Stimulated activated naive CD8-positive, alpha-beta T cell treated with anti-CD3 and anti-CD28 coated beads, Interleukin-15, Interleukin-2, amounts not matched to agents 100 ng/mL and 50 ng/mL, for 24 hours (primary cell): ENCODE measurements around the gene COL1A1.

Source experiments
- H3K27ac Mint-ChIP-seq: one replicate; pipeline ENCODE4 v1.8.0; 2021; ENCODE audit warnings: mild to moderate bottlenecking, mixed read lengths
- H3K27me3 Mint-ChIP-seq: one replicate; pipeline ENCODE4 v1.8.0; 2021; ENCODE audit warnings: mixed read lengths
- H3K36me3 Mint-ChIP-seq: one replicate; pipeline ENCODE4 v1.8.0; 2021; ENCODE audit warnings: low read depth, mixed read lengths
- H3K4me1 Mint-ChIP-seq: one replicate; pipeline ENCODE4 v1.8.0; 2021; ENCODE audit warnings: low read depth, mixed read lengths
- H3K4me3 Mint-ChIP-seq: one replicate; pipeline ENCODE4 v1.8.0; 2021; ENCODE audit warnings: mild to moderate bottlenecking, mixed read lengths
- H3K9me3 Mint-ChIP-seq: one replicate; pipeline ENCODE4 v1.8.0; 2021; ENCODE audit warnings: mixed read lengths

The COL1A1 gene

GRCh38 chr17:50219342-50219741 is 17.9 kb upstream of the COL1A1 start:
- Mint-ChIP-seq H3K4me1 (peaks cover 7% of the 10 kb centered on the region), H3K27me3 (peaks cover 17% of the 10 kb centered on the region), H3K36me3 (no peaks in the 10 kb centered on the region), H3K4me3 (no peak overlapping the region), H3K27ac (no peak overlapping the region), H3K9me3 (no peaks in the 10 kb centered on the region)

- H3K27ac Mint-ChIP-seq: no peak overlapping the region
- H3K4me1 Mint-ChIP-seq: peaks cover 7% of the 10 kb centered on the region
Observed at GRCh38 chr17:50218771-50219315, 17.4 kb upstream of the COL1A1 start.

DNA sequence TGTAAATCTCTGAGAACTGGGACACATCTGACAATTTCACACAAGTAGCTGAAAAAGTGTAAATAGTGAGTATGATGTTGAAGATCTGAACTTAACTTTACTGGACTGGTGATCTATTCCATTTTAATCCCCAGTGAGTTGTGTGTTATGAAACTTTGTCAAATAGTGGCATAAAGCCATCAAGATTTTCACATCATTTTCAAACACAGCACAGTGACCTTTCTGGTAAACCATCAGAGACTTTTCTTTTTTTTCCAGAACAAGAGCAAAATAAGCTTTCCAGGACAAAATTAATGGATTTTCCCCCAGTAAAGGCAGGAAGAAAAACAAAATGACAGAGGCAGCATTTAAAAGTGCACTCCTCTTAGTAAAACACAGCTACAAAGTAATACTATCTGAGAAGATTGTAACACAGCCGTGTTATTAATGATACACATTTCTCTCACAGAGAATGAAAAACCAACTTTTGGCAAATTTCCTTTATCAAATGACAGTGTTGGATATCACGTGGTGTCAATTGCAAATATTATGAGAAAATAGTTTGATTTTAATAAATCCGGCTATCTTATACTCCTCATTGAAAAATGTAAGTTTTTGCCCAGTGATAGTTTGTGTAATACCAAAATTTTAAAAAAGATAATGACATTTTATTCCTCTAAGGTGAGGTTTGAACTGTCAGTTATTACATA is 16.8 kb upstream of the COL1A1 start:
- no peak overlapping the region for H3K27ac Mint-ChIP-seq
- H3K27me3 Mint-ChIP-seq: peaks cover 16% of the 10 kb centered on the region
- no peak overlapping the region for H3K4me3 Mint-ChIP-seq

More at GRCh38 chr17:50218771-50219315, 17.4 kb upstream of the COL1A1 start:
- Mint-ChIP-seq H3K9me3 (no peaks in the 10 kb centered on the region), H3K36me3 (no peaks in the 10 kb centered on the region), H3K4me3 (no peak overlapping the region), H3K27me3 (peaks cover 19% of the 10 kb centered on the region)

DNA sequence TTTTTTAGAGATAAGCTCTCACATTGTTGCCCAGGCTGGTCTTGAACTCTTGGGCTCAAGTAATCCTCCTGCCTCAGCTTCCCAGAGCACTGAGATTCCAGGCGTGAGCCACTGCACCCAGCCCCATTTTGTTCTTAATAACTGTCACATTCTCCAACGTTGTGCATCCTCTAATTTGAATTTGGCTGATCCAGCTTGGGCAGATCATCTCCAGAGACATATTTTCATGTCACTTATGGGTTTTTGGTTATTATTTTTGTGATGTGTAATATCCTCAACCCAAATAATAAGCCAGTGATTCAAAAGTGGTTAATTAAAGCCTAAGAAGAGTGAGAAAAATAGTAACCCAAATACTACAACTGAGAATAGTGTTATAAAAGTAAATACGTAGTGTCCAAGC is 16.2 kb upstream of the COL1A1 start:
- H3K27ac Mint-ChIP-seq: no peak overlapping the region
- H3K4me1 Mint-ChIP-seq: peaks cover 16% of the 10 kb centered on the region
- H3K36me3 Mint-ChIP-seq: no peaks in the 10 kb centered on the region
- H3K27me3 Mint-ChIP-seq: peaks cover 16% of the 10 kb centered on the region
- no peaks in the 10 kb centered on the region for H3K9me3 Mint-ChIP-seq
- no peak overlapping the region for H3K4me3 Mint-ChIP-seq

More for the DNA sequence above, 16.8 kb upstream of the COL1A1 start:
- H3K9me3 Mint-ChIP-seq: no peaks in the 10 kb centered on the region
- peaks cover 10% of the 10 kb centered on the region for H3K4me1 Mint-ChIP-seq
- no peaks in the 10 kb centered on the region for H3K36me3 Mint-ChIP-seq

GRCh38 chr17:50214976-50215760 is 13.7 kb upstream of the COL1A1 start:
- no peak overlapping the region for H3K4me3 Mint-ChIP-seq
- H3K27ac Mint-ChIP-seq: no peak overlapping the region
- no peaks in the 10 kb centered on the region for H3K9me3 Mint-ChIP-seq
- peaks cover 25% of the 10 kb centered on the region for H3K27me3 Mint-ChIP-seq
- H3K4me1 Mint-ChIP-seq: peaks cover 26% of the 10 kb centered on the region
- no peaks in the 10 kb centered on the region for H3K36me3 Mint-ChIP-seq

GRCh38 chr17:50213026-50214022 is 11.9 kb upstream of the COL1A1 start:
- H3K4me3 Mint-ChIP-seq: no peak overlapping the region
- peaks cover 27% of the 10 kb centered on the region for H3K27me3 Mint-ChIP-seq
- H3K36me3 Mint-ChIP-seq: no peaks in the 10 kb centered on the region
- no peaks in the 10 kb centered on the region for H3K9me3 Mint-ChIP-seq
- H3K4me1 Mint-ChIP-seq: peaks cover 26% of the 10 kb centered on the region
- H3K27ac Mint-ChIP-seq: no peak overlapping the region

- no peaks in the 10 kb centered on the region for H3K9me3 Mint-ChIP-seq
- no peaks in the 10 kb centered on the region for H3K36me3 Mint-ChIP-seq
- peaks cover 38% of the 10 kb centered on the region for H3K27me3 Mint-ChIP-seq
Observed at GRCh38 chr17:50212121-50212843, 10.9 kb upstream of the COL1A1 start.

GRCh38 chr17:50211249-50212120 is 10.1 kb upstream of the COL1A1 start:
- Mint-ChIP-seq H3K27ac (no peak overlapping the region), H3K9me3 (no peaks in the 10 kb centered on the region), H3K36me3 (no peaks in the 10 kb centered on the region), H3K4me1 (peaks cover 29% of the 10 kb centered on the region), H3K27me3 (peaks cover 41% of the 10 kb centered on the region), H3K4me3 (no peak overlapping the region)

More at GRCh38 chr17:50212121-50212843, 10.9 kb upstream of the COL1A1 start:
- no peak overlapping the region for H3K4me3 Mint-ChIP-seq
- peaks cover 26% of the 10 kb centered on the region for H3K4me1 Mint-ChIP-seq
- no peak overlapping the region for H3K27ac Mint-ChIP-seq

DNA sequence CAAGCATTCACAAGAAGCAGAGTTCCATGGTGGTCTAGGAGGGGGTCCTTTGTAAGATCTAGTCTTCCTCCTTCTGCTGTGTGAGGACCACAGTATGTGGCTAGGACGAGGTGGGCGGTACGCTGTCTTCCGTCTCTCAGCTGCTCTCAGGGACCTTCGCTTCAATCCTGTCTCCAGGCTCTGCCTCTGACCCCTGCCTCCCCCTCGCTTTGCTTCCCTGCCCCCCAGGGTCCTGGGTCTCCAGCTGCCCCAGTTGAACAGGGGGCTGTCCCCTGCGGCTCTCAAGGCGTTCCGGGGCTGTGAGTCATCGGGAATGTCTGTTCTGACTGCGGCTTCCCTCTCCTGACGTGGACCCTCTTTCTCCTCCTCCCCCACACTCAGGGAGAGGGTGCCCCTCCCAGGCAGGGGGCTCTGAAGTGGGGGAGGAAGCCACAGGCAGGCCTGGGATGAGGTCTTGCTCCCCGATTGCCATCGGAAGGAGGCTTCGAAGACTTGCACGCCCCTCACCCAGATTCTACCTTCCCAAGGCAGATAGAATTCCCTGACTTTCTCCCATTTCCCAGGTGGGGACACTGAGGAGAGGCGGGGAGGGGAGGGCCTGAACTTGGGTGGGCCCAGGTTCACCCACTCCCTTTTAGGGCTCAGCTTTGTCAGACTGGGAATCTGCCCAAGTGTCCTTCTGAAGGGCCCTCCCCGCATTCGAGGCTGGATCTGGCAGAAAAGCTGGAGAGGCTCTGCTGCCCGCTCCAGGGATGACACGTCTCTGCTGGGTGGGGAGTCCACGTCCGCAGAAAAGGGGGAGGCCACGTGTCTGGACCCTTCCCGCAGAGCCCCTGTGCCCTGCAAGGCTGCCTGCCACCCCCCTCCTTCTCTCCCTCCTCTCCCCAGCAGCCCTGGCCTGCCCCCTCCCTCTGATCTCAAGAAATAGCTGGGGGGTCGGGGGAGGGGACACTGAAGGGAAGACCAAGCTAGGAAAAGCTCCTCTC is 9.1 kb upstream of the COL1A1 start:
- H3K9me3 Mint-ChIP-seq: no peaks in the 10 kb centered on the region
- no peak overlapping the region for H3K27ac Mint-ChIP-seq
- H3K36me3 Mint-ChIP-seq: no peaks in the 10 kb centered on the region
- H3K4me1 Mint-ChIP-seq: peaks cover 29% of the 10 kb centered on the region
- H3K27me3 Mint-ChIP-seq: peaks cover 46% of the 10 kb centered on the region
- no peak overlapping the region for H3K4me3 Mint-ChIP-seq

- Mint-ChIP-seq H3K4me1 (peaks cover 29% of the 10 kb centered on the region), H3K36me3 (no peaks in the 10 kb centered on the region), H3K27me3 (peaks cover 52% of the 10 kb centered on the region), H3K9me3 (no peaks in the 10 kb centered on the region), H3K4me3 (no peak overlapping the region), H3K27ac (no peak overlapping the region)
Observed at GRCh38 chr17:50209472-50210239, 8.2 kb upstream of the COL1A1 start.

DNA sequence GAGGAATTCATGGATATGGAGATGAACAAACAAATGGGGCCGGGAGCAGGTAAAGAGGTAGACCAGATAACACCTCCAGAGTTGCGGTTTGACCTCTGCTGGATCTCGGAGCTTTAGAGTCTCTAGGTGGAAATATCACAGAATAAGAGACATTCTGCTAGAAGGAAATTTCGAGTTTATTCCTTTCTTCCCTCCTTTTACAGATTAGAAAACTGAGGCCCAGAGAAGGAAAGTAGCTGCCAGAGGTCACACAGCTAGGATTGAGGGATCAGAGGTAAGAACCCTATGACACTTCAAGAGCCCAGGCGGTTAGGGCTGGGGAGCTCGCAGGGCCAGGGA is 7.7 kb upstream of the COL1A1 start:
- H3K27me3 Mint-ChIP-seq: peaks cover 47% of the 10 kb centered on the region
- H3K9me3 Mint-ChIP-seq: no peaks in the 10 kb centered on the region
- H3K27ac Mint-ChIP-seq: no peak overlapping the region
- no peak overlapping the region for H3K4me3 Mint-ChIP-seq
- no peaks in the 10 kb centered on the region for H3K36me3 Mint-ChIP-seq
- peaks cover 29% of the 10 kb centered on the region for H3K4me1 Mint-ChIP-seq

DNA sequence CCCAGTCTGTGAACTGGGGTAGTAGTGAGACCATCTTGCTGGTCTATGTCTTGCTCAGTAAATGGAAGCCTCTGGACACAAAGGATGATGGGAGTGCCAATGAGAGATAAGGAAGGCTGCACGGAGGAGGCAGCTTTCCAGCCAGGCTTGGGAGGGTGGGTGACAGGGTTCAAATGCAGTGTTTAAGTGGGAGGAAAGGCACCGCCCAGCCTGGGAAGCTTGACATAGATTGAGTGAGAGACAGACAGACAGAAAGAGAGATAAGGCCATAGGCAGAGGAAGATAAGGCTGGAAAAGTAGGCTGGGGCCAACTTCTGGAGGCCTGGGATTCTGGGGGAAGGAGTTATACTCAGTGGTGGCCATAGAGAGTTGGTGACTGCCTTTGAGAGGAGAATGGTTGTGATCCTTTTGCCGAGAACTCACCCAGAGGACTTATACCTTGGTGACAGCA is 7.2 kb upstream of the COL1A1 start:
- Mint-ChIP-seq H3K36me3 (no peaks in the 10 kb centered on the region), H3K27me3 (peaks cover 52% of the 10 kb centered on the region), H3K9me3 (no peaks in the 10 kb centered on the region), H3K4me3 (no peak overlapping the region), H3K4me1 (peaks cover 29% of the 10 kb centered on the region), H3K27ac (no peak overlapping the region)
